ENCODE data around the gene LMBRD2. TPM values are rescaled to one million over a fixed set of nuclear protein-coding genes. Genes with fewer than 3 reads are reported as not detected.

LMBRD2 gene
- total and polyA plus RNA-seq, 2 donors (not counting 1 experiment from before 2014, with no cell fraction given) = 7.2 to 19.8 TPM

DNA sequence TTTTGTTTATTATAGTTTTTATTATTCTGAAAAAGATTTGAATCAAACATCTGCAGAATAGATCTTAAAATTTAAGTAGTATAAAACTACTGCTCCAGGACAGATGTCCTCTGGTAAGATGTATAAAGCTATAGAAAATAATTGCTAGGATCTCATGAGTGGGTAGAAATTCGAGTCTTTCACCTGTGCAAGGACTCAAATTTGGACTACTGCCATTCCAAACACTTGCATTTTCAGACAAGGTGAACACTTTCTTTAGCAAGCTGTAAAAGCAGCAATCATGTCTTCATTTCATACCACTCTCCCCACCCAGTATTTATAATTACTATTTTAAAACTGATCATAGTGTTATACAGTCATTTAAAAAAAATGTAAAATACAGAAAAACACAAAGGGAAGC, 20.9 kb upstream of the LMBRD2 start:
- Histone ChIP-seq H2AFZ (ENCODE audit: low read length) (no peak overlapping the region), H3K9ac (ENCODE audit: insufficient read depth, low read length) (no peak overlapping the region), H3K27ac (ENCODE audit: insufficient read depth, low read length) (no peak overlapping the region), H4K20me1 (ENCODE audit: control insufficient read depth, extremely low read depth, insufficient read depth, low read length) (no peaks in the 10 kb centered on the region), H3K79me2 (ENCODE audit: control insufficient read depth, insufficient read depth, low read length) (no peaks in the 10 kb centered on the region), H3K4me1 (ENCODE audit: control insufficient read depth, extremely low read depth, insufficient read depth, low read length) (no peaks in the 10 kb centered on the region), H3K4me2 (ENCODE audit: extremely low read depth, insufficient read depth, low read length) (no peak overlapping the region), H3K9me3 (ENCODE audit: control insufficient read depth, insufficient read depth, low read depth, low read length) (no peaks in the 10 kb centered on the region), H3K27me3 (ENCODE audit: control insufficient read depth, insufficient read depth, low read length) (no peaks in the 10 kb centered on the region), H3K4me3 (replicated peaks in 1 of 4; ENCODE audit: control extremely low read depth in 1 of 4, insufficient read depth in 1 of 4, low read depth in 3 of 4, low read length in 4 of 4) (no peak overlapping the region), H3K36me3 (ENCODE audit: control insufficient read depth, insufficient read depth, low read length) (peaks cover 2% of the 10 kb centered on the region)
- TF ChIP-seq, protein P1, sequence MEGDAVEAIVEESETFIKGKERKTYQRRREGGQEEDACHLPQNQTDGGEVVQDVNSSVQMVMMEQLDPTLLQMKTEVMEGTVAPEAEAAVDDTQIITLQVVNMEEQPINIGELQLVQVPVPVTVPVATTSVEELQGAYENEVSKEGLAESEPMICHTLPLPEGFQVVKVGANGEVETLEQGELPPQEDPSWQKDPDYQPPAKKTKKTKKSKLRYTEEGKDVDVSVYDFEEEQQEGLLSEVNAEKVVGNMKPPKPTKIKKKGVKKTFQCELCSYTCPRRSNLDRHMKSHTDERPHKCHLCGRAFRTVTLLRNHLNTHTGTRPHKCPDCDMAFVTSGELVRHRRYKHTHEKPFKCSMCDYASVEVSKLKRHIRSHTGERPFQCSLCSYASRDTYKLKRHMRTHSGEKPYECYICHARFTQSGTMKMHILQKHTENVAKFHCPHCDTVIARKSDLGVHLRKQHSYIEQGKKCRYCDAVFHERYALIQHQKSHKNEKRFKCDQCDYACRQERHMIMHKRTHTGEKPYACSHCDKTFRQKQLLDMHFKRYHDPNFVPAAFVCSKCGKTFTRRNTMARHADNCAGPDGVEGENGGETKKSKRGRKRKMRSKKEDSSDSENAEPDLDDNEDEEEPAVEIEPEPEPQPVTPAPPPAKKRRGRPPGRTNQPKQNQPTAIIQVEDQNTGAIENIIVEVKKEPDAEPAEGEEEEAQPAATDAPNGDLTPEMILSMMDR (conservative IDR thresholded peaks at IDR 0.05 in 1 of 2, IDR thresholded peaks at IDR 0.05 in 1 of 2; ENCODE audit: low read depth in 1 of 2, low read length in 2 of 2) = no peak
- TF ChIP-seq EZH2 (IDR thresholded peaks at IDR 0.05; ENCODE audit: low read length, missing control alignments) = no peak
- no peak for DNase-seq (ENCODE audit: low read depth in 2 of 2)

DNA sequence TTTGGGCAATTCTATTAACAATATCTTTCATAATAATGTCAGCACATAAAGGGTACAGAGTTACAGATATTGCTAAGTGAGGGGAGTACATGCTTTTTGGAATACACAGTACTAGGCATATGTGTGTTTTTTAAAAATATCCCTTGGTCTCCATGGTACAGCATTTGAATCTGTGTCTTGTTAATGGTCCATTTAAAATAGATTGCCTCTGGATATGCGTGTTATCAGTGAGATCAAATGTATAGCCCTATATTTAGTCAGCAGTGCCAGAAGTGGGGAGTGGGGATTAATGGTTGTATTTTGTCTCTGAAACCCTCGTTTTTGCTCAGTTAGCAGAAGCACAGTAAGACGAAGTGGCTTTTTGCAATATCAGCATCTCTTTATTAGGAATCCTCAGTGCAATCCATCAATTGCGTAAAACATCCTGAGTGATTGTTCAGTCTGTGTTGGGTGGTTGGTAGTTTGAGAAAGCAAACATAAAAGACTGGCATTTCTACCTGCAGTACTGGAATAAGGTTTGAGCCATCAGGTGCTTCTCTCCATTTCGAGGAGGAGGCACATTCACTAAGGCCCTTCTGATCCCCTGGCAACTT, 19.2 kb upstream of the LMBRD2 start:
- no peaks in the 10 kb centered on the region for H3K27me3 ChIP-seq (ENCODE audit: control insufficient read depth, insufficient read depth, low read length)
- H3K9ac ChIP-seq (ENCODE audit: insufficient read depth, low read length) = no peak overlapping the region
- H3K36me3 ChIP-seq (ENCODE audit: control insufficient read depth, insufficient read depth, low read length) = peaks cover 2% of the 10 kb centered on the region
- no peak overlapping the region for H3K4me2 ChIP-seq (ENCODE audit: extremely low read depth, insufficient read depth, low read length)
- no peaks in the 10 kb centered on the region for H3K79me2 ChIP-seq (ENCODE audit: control insufficient read depth, insufficient read depth, low read length)
- no peak overlapping the region for H2AFZ ChIP-seq (ENCODE audit: low read length)
- H3K4me3 ChIP-seq (replicated peaks in 1 of 4; ENCODE audit: control extremely low read depth in 1 of 4, insufficient read depth in 1 of 4, low read depth in 3 of 4, low read length in 4 of 4) = no peak overlapping the region
- H3K27ac ChIP-seq (ENCODE audit: insufficient read depth, low read length) = no peak overlapping the region
- no peaks in the 10 kb centered on the region for H4K20me1 ChIP-seq (ENCODE audit: control insufficient read depth, extremely low read depth, insufficient read depth, low read length)
- TF ChIP-seq EZH2 (IDR thresholded peaks at IDR 0.05; ENCODE audit: low read length, missing control alignments) = no peak
- TF ChIP-seq, protein P1 (conservative IDR thresholded peaks at IDR 0.05 in 1 of 2, IDR thresholded peaks at IDR 0.05 in 1 of 2; ENCODE audit: low read depth in 1 of 2, low read length in 2 of 2) = no peak
- no peaks in the 10 kb centered on the region for H3K4me1 ChIP-seq (ENCODE audit: control insufficient read depth, extremely low read depth, insufficient read depth, low read length)
- DNase-seq (ENCODE audit: low read depth in 2 of 2) = no peak
- H3K9me3 ChIP-seq (ENCODE audit: control insufficient read depth, insufficient read depth, low read depth, low read length) = no peaks in the 10 kb centered on the region

GRCh38 chr5:36168737-36169136, 17.1 kb upstream of the LMBRD2 start:
- H3K79me2 ChIP-seq (ENCODE audit: control insufficient read depth, insufficient read depth, low read length) = peaks cover 2% of the 10 kb centered on the region
- no peak overlapping the region for H3K9ac ChIP-seq (ENCODE audit: insufficient read depth, low read length)
- TF ChIP-seq, protein P1 (conservative IDR thresholded peaks at IDR 0.05 in 1 of 2, IDR thresholded peaks at IDR 0.05 in 1 of 2; ENCODE audit: low read depth in 1 of 2, low read length in 2 of 2) = no peak
- TF ChIP-seq EZH2 (IDR thresholded peaks at IDR 0.05; ENCODE audit: low read length, missing control alignments) = no peak
- H3K27ac ChIP-seq (ENCODE audit: insufficient read depth, low read length) = no peak overlapping the region
- no peaks in the 10 kb centered on the region for H4K20me1 ChIP-seq (ENCODE audit: control insufficient read depth, extremely low read depth, insufficient read depth, low read length)
- H3K9me3 ChIP-seq (ENCODE audit: control insufficient read depth, insufficient read depth, low read depth, low read length) = no peaks in the 10 kb centered on the region
- no peaks in the 10 kb centered on the region for H3K4me1 ChIP-seq (ENCODE audit: control insufficient read depth, extremely low read depth, insufficient read depth, low read length)
- no peaks in the 10 kb centered on the region for H3K27me3 ChIP-seq (ENCODE audit: control insufficient read depth, insufficient read depth, low read length)
- H3K4me3 ChIP-seq (replicated peaks in 1 of 4; ENCODE audit: control extremely low read depth in 1 of 4, insufficient read depth in 1 of 4, low read depth in 3 of 4, low read length in 4 of 4) = no peak overlapping the region
- H2AFZ ChIP-seq (ENCODE audit: low read length) = no peak overlapping the region
- no peak overlapping the region for H3K4me2 ChIP-seq (ENCODE audit: extremely low read depth, insufficient read depth, low read length)
- no peak for DNase-seq (ENCODE audit: low read depth in 2 of 2)
- H3K36me3 ChIP-seq (ENCODE audit: control insufficient read depth, insufficient read depth, low read length) = peaks cover 9% of the 10 kb centered on the region

Measured in fibroblast of lung (primary cell).